ENCODE data around the gene ARHGAP31.

ARHGAP31 gene

DNA sequence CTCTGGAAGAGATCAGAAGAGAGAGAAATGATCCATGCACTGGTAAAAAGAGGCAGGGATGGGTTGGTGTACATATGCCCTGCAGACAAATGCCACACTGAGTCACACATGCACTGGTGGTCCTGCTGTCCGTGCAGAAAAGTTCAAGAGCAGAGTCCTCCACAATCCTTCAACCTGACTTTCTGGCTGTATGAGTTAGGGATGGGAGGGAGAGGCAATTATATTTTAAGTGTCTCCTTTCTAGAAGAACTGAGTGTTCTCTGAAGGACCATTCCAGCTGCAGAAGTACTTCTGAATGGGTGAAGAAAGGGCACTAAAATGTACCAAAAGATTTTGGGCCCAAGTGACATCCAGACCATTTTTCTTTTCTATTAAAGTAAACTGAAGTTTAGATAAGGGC, 142.8 kb downstream of the ARHGAP31 start:
- TF ChIP-seq, protein P1, sequence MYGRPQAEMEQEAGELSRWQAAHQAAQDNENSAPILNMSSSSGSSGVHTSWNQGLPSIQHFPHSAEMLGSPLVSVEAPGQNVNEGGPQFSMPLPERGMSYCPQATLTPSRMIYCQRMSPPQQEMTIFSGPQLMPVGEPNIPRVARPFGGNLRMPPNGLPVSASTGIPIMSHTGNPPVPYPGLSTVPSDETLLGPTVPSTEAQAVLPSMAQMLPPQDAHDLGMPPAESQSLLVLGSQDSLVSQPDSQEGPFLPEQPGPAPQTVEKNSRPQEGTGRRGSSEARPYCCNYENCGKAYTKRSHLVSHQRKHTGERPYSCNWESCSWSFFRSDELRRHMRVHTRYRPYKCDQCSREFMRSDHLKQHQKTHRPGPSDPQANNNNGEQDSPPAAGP (tag by site-specific recombination; IDR thresholded peaks at IDR 0.05), result no peak
- TF ChIP-seq ZNF473 (tag by site-specific recombination; IDR thresholded peaks at IDR 0.05), result no peak
- TF ChIP-seq, protein P2, sequence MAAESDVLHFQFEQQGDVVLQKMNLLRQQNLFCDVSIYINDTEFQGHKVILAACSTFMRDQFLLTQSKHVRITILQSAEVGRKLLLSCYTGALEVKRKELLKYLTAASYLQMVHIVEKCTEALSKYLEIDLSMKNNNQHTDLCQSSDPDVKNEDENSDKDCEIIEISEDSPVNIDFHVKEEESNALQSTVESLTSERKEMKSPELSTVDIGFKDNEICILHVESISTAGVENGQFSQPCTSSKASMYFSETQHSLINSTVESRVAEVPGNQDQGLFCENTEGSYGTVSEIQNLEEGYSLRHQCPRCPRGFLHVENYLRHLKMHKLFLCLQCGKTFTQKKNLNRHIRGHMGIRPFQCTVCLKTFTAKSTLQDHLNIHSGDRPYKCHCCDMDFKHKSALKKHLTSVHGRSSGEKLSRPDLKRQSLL (tag by site-specific recombination; IDR thresholded peaks at IDR 0.05), result no peak
- TF ChIP-seq ZNF169 (tag by site-specific recombination; IDR thresholded peaks at IDR 0.05), result no peak
- TF ChIP-seq SP2 (tag by site-specific recombination; IDR thresholded peaks at IDR 0.05), result no peak
- no peak for TF ChIP-seq ZNF423 (tag by site-specific recombination; IDR thresholded peaks at IDR 0.05)
- no peak for TF ChIP-seq ZNF155 (tag by site-specific recombination; IDR thresholded peaks at IDR 0.05)
- TF ChIP-seq ZNF561 (tag by site-specific recombination; IDR thresholded peaks at IDR 0.05; ENCODE audit: borderline replicate concordance), result no peak
- no peak for TF ChIP-seq ZNF558 (tag by site-specific recombination; IDR thresholded peaks at IDR 0.05)
- TF ChIP-seq ZNF324 (tag by site-specific recombination; IDR thresholded peaks at IDR 0.05), result no peak
- no peaks in the 10 kb centered on the region for H3K9me3 ChIP-seq (ENCODE audit: control insufficient read depth, insufficient read depth, low read depth, low read length)
- no peaks in the 10 kb centered on the region for H3K4me1 ChIP-seq (ENCODE audit: control insufficient read depth, insufficient read depth, low read length)
- no peak overlapping the region for H3K27ac ChIP-seq (ENCODE audit: extremely low read depth, low read depth, low read length)
- ChIA-PET CTCF (no interaction called here), POLR2A (no interaction called here)
- H3K36me3 ChIP-seq (ENCODE audit: control insufficient read depth in 2 of 2, insufficient read depth in 1 of 2, low read length in 2 of 2), result peaks cover 7 to 77% of the 10 kb centered on the region in 2 experiments; a peak in 2 of 3 replicates
- no peak overlapping the region for H3K4me3 ChIP-seq (ENCODE audit: low read depth, low read length)

GRCh38 chr3:119437691-119438258, 143.6 kb downstream of the ARHGAP31 start:
- POLR2A ChIA-PET, result no interaction called here
- Histone ChIP-seq H3K36me3 (ENCODE audit: control insufficient read depth in 2 of 2, insufficient read depth in 1 of 2, low read length in 2 of 2) (peaks cover 7 to 79% of the 10 kb centered on the region in 2 experiments; a peak in 2 of 3 replicates), H3K4me3 (ENCODE audit: low read depth, low read length) (no peak overlapping the region), H3K9me3 (ENCODE audit: control insufficient read depth, insufficient read depth, low read depth, low read length) (no peaks in the 10 kb centered on the region), H3K4me1 (ENCODE audit: control insufficient read depth, insufficient read depth, low read length) (no peaks in the 10 kb centered on the region), H3K27ac (ENCODE audit: extremely low read depth, low read depth, low read length) (no peak overlapping the region)
- CTCF ChIA-PET, result interaction anchor here (1.1 kb wide), 1 partner anchor 12 kb away, joined by 3 read pairs; no protein-coding TSS in a partner anchor
- TF ChIP-seq, protein P3, sequence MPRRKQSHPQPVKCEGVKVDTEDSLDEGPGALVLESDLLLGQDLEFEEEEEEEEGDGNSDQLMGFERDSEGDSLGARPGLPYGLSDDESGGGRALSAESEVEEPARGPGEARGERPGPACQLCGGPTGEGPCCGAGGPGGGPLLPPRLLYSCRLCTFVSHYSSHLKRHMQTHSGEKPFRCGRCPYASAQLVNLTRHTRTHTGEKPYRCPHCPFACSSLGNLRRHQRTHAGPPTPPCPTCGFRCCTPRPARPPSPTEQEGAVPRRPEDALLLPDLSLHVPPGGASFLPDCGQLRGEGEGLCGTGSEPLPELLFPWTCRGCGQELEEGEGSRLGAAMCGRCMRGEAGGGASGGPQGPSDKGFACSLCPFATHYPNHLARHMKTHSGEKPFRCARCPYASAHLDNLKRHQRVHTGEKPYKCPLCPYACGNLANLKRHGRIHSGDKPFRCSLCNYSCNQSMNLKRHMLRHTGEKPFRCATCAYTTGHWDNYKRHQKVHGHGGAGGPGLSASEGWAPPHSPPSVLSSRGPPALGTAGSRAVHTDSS (tag by site-specific recombination; IDR thresholded peaks at IDR 0.05), result no peak
- TF ChIP-seq ZFP69B (tag by site-specific recombination; IDR thresholded peaks at IDR 0.05), result no peak
- TF ChIP-seq, protein P4, sequence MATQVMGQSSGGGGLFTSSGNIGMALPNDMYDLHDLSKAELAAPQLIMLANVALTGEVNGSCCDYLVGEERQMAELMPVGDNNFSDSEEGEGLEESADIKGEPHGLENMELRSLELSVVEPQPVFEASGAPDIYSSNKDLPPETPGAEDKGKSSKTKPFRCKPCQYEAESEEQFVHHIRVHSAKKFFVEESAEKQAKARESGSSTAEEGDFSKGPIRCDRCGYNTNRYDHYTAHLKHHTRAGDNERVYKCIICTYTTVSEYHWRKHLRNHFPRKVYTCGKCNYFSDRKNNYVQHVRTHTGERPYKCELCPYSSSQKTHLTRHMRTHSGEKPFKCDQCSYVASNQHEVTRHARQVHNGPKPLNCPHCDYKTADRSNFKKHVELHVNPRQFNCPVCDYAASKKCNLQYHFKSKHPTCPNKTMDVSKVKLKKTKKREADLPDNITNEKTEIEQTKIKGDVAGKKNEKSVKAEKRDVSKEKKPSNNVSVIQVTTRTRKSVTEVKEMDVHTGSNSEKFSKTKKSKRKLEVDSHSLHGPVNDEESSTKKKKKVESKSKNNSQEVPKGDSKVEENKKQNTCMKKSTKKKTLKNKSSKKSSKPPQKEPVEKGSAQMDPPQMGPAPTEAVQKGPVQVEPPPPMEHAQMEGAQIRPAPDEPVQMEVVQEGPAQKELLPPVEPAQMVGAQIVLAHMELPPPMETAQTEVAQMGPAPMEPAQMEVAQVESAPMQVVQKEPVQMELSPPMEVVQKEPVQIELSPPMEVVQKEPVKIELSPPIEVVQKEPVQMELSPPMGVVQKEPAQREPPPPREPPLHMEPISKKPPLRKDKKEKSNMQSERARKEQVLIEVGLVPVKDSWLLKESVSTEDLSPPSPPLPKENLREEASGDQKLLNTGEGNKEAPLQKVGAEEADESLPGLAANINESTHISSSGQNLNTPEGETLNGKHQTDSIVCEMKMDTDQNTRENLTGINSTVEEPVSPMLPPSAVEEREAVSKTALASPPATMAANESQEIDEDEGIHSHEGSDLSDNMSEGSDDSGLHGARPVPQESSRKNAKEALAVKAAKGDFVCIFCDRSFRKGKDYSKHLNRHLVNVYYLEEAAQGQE (tag by site-specific recombination; IDR thresholded peaks at IDR 0.05), result no peak
- TF ChIP-seq GLI4 (tag by site-specific recombination; IDR thresholded peaks at IDR 0.05), result no peak
- TF ChIP-seq ZNF837 (tag by site-specific recombination; IDR thresholded peaks at IDR 0.05), result no peak
- TF ChIP-seq, protein P5, sequence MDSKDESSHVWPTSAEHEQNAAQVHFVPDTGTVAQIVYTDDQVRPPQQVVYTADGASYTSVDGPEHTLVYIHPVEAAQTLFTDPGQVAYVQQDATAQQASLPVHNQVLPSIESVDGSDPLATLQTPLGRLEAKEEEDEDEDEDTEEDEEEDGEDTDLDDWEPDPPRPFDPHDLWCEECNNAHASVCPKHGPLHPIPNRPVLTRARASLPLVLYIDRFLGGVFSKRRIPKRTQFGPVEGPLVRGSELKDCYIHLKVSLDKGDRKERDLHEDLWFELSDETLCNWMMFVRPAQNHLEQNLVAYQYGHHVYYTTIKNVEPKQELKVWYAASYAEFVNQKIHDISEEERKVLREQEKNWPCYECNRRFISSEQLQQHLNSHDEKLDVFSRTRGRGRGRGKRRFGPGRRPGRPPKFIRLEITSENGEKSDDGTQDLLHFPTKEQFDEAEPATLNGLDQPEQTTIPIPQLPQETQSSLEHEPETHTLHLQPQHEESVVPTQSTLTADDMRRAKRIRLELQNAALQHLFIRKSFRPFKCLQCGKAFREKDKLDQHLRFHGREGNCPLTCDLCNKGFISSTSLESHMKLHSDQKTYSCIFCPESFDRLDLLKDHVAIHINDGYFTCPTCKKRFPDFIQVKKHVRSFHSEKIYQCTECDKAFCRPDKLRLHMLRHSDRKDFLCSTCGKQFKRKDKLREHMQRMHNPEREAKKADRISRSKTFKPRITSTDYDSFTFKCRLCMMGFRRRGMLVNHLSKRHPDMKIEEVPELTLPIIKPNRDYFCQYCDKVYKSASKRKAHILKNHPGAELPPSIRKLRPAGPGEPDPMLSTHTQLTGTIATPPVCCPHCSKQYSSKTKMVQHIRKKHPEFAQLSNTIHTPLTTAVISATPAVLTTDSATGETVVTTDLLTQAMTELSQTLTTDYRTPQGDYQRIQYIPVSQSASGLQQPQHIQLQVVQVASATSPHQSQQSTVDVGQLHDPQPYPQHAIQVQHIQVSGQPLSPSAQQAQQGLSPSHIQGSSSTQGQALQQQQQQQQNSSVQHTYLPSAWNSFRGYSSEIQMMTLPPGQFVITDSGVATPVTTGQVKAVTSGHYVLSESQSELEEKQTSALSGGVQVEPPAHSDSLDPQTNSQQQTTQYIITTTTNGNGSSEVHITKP (tag by site-specific recombination; IDR thresholded peaks at IDR 0.05), result no peak
- TF ChIP-seq ZFP37 (tag by site-specific recombination; IDR thresholded peaks at IDR 0.05), result no peak
- TF ChIP-seq, protein P6, sequence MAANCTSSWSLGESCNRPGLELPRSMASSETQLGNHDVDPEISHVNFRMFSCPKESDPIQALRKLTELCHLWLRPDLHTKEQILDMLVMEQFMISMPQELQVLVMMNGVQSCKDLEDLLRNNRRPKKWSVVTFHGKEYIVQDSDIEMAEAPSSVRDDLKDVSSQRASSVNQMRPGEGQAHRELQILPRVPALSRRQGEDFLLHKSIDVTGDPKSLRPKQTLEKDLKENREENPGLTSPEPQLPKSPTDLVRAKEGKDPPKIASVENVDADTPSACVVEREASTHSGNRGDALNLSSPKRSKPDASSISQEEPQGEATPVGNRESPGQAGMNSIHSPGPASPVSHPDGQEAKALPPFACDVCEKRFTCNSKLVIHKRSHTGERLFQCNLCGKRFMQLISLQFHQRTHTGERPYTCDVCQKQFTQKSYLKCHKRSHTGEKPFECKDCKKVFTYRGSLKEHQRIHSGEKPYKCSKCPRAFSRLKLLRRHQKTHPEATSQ (tag by site-specific recombination; IDR thresholded peaks at IDR 0.05), result no peak
